H9 (cell line): Measurements from ENCODE around the gene PDIA2. TPM values are rescaled to one million over a fixed set of nuclear protein-coding genes. Genes with fewer than 3 reads are reported as not detected.

Experiments used
- DNase-seq: peaks from one replicate; pipeline ENCODE4 v3.0.0-alpha.2; 2017
- H2AFZ ChIP-seq: one replicate; pipeline ENCODE4 v1.6.1; 2013; ENCODE audit warnings: mild to moderate bottlenecking, low read length, control low read depth, moderate library complexity
- H2AK5ac ChIP-seq: 2 replicates; pipeline ENCODE4 v1.6.1; 2013; ENCODE audit warnings: low read length, control low read depth, mixed read lengths; ENCODE audit not compliant: insufficient read length
- H2BK120ac ChIP-seq: one replicate; pipeline ENCODE4 v1.6.1; 2013; ENCODE audit warnings: low read depth, mild to moderate bottlenecking, low read length, control low read depth, inconsistent platforms; ENCODE audit not compliant: poor library complexity, severe bottlenecking
- H2BK12ac ChIP-seq: 2 replicates; pipeline ENCODE4 v1.6.1; 2013; ENCODE audit warnings: low read length, control low read depth, mixed read lengths, low read depth; ENCODE audit not compliant: insufficient read length
- H2BK15ac ChIP-seq: 2 replicates; pipeline ENCODE4 v1.6.1; 2013; ENCODE audit warnings: low read depth, low read length, control low read depth
- H2BK20ac ChIP-seq: one replicate; pipeline ENCODE4 v1.6.1; 2013; ENCODE audit warnings: low read depth, mild to moderate bottlenecking, low read length, control low read depth, inconsistent platforms; ENCODE audit not compliant: poor library complexity, severe bottlenecking
- H2BK5ac ChIP-seq: 2 replicates; pipeline ENCODE4 v1.6.1; 2013; ENCODE audit warnings: low read length, control low read depth, mixed read lengths; ENCODE audit not compliant: insufficient read length
- H3K14ac ChIP-seq: 2 replicates; pipeline ENCODE4 v1.6.1; 2013; ENCODE audit warnings: low read length, control low read depth; ENCODE audit not compliant: insufficient read depth
- H3K18ac ChIP-seq: 2 replicates; pipeline ENCODE4 v1.6.1; 2013; ENCODE audit warnings: low read depth, mild to moderate bottlenecking, mixed read lengths, low read length, control low read depth; ENCODE audit not compliant: insufficient read length
- H3K23ac ChIP-seq: 2 replicates; pipeline ENCODE4 v1.6.1; 2013; ENCODE audit warnings: low read length, control low read depth, mixed read lengths, low read depth; ENCODE audit not compliant: insufficient read length
- H3K23me2 ChIP-seq: 2 replicates; pipeline ENCODE4 v1.6.1; 2013; ENCODE audit warnings: low read depth, mild to moderate bottlenecking, mixed read lengths, low read length, control low read depth; ENCODE audit not compliant: insufficient read length, poor library complexity, severe bottlenecking
- H3K27ac ChIP-seq: 2 replicates; pipeline ENCODE4 v1.5.1; 2013; ENCODE audit warnings: low read length, control low read depth, mixed read lengths, low read depth; ENCODE audit not compliant: insufficient read length
- H3K27me3 ChIP-seq: 2 replicates; pipeline ENCODE4 v1.6.1; 2013; ENCODE audit warnings: low read length, control low read depth, inconsistent platforms; ENCODE audit not compliant: insufficient read depth
- H3K4ac ChIP-seq: 2 replicates; pipeline ENCODE4 v1.6.1; 2013; ENCODE audit warnings: low read depth, mild to moderate bottlenecking, control low read depth, inconsistent platforms, low read length, moderate library complexity
- H3K4me1 ChIP-seq: 2 replicates; pipeline ENCODE4 v1.6.1; 2013; ENCODE audit warnings: low read length, control low read depth, inconsistent platforms; ENCODE audit not compliant: insufficient read depth
- H3K4me2 ChIP-seq: 2 replicates; pipeline ENCODE4 v1.6.1; 2013; ENCODE audit warnings: low read length, control low read depth, mixed read lengths; ENCODE audit not compliant: insufficient read length, insufficient read depth
- H3K56ac ChIP-seq: 2 replicates; pipeline ENCODE4 v1.6.1; 2013; ENCODE audit warnings: low read depth, mild to moderate bottlenecking, mixed read lengths, low read length, control low read depth; ENCODE audit not compliant: insufficient read length
- H3K79me1 ChIP-seq: 2 replicates; pipeline ENCODE4 v1.6.1; 2013; ENCODE audit warnings: low read depth, mild to moderate bottlenecking, moderate library complexity, low read length, control low read depth, inconsistent platforms; ENCODE audit not compliant: insufficient read depth, poor library complexity, severe bottlenecking
- H3K79me2 ChIP-seq: 2 replicates; pipeline ENCODE4 v1.6.1; 2013; ENCODE audit warnings: low read length, control low read depth, inconsistent platforms; ENCODE audit not compliant: insufficient read depth
- H3K9ac ChIP-seq: 2 replicates; pipeline ENCODE4 v1.6.1; 2013; ENCODE audit warnings: low read length, control low read depth, mixed read lengths; ENCODE audit not compliant: insufficient read length; ENCODE audit errors: extremely low read depth
- H3K9me3 ChIP-seq: one replicate; pipeline ENCODE4 v1.6.1; 2013; ENCODE audit warnings: low read depth, low read length, inconsistent platforms; ENCODE audit not compliant: control insufficient read depth
- H3T11ph ChIP-seq: one replicate; pipeline ENCODE4 v1.6.1; 2013; ENCODE audit warnings: mild to moderate bottlenecking, low read length, control low read depth, inconsistent platforms
- H4K20me1 ChIP-seq: one replicate; pipeline ENCODE4 v1.6.1; 2013; ENCODE audit not compliant: control insufficient read depth, insufficient read length, insufficient read depth
- H4K5ac ChIP-seq: 2 replicates; pipeline ENCODE4 v1.6.1; 2013; ENCODE audit warnings: low read depth, mild to moderate bottlenecking, mixed read lengths, low read length, control low read depth; ENCODE audit not compliant: insufficient read length
- H4K8ac ChIP-seq: replicated peaks from 2 replicates; pipeline ENCODE4 v1.6.1; 2013; ENCODE audit warnings: low read length, control low read depth, mixed read lengths, low read depth; ENCODE audit not compliant: insufficient read length
- H4K91ac ChIP-seq: 2 replicates; pipeline ENCODE4 v1.6.1; 2013; ENCODE audit warnings: low read depth, mild to moderate bottlenecking, moderate library complexity, mixed read lengths, low read length, control low read depth; ENCODE audit not compliant: insufficient read length
- H3K27ac Mint-ChIP-seq, 3 experiments: 2 replicates in 2 of 3; 3 replicates in 1 of 3; pipeline ENCODE4 v1.8.0; 2020 to 2021; ENCODE audit warnings: mixed read lengths in 3 of 3, mild to moderate bottlenecking in 1 of 3, moderate library complexity in 1 of 3
- H3K27me3 Mint-ChIP-seq: 2 replicates; pipeline ENCODE4 v1.8.0; 2021; ENCODE audit warnings: low read depth, mild to moderate bottlenecking, moderate library complexity, mixed read lengths
- H3K36me3 Mint-ChIP-seq, 3 experiments: 2 replicates in 2 of 3; 3 replicates in 1 of 3; pipeline ENCODE4 v1.8.0; 2020 to 2021; ENCODE audit warnings: low read depth in 3 of 3, mixed read lengths in 3 of 3; ENCODE audit not compliant: insufficient read depth in 1 of 3
- H3K4me1 Mint-ChIP-seq, 2 experiments: 2 replicates each; pipeline ENCODE4 v1.8.0; 2020; ENCODE audit warnings: mixed read lengths in 2 of 2
- H3K4me3 Mint-ChIP-seq, 2 experiments: 2 replicates in 1 of 2; 3 replicates in 1 of 2; pipeline ENCODE4 v1.8.0; 2020 to 2021; ENCODE audit warnings: mild to moderate bottlenecking in 2 of 2, mixed read lengths in 2 of 2, moderate library complexity in 1 of 2
- H3K9me3 Mint-ChIP-seq, 2 experiments: 2 replicates in 1 of 2; 3 replicates in 1 of 2; pipeline ENCODE4 v1.8.0; 2020; ENCODE audit warnings: mild to moderate bottlenecking in 2 of 2, mixed read lengths in 2 of 2, moderate library complexity in 1 of 2
- CTCF ChIP-seq: fragments of 200-600 bp; sonication (generic); conservative IDR thresholded peaks from 3 replicates; pipeline ENCODE4 v1.8.0; 2021; ENCODE audit warnings: antibody characterized with exemption, mild to moderate bottlenecking
- WGBS: extraction: QIAGEN DNeasy Blood & Tissue Kit; methylation state at CpG from one replicate; pipeline ENCODE4 v1.1.7; 2013; ENCODE audit warnings: missing lambda C conversion rate, low lambda C conversion rate, mixed read lengths; ENCODE audit not compliant: insufficient read length; ENCODE audit errors: extremely low coverage; 5-methylcytosine and 5-hydroxymethylcytosine counted together
- total RNA-seq: library from RNA; stranded (reverse); gene quantifications from 2 replicates; pipeline ENCODE4 v1.2.1, GENCODE V29; 2021

The PDIA2 gene
- total RNA-seq, 1 experiment from 2014 or later, result 1.4 TPM

GRCh38 chr16:261031-261691 lies 21.8 kb upstream of the PDIA2 start:
- Mint-ChIP-seq H3K9me3 (no peaks in the 10 kb centered on the region), H3K27ac (peak overlapping the region in 1 of 3 experiments; percentile 44; a peak in 1 of 7 replicates), H3K4me3 (no peak overlapping the region), H3K4me1 (no peaks in the 10 kb centered on the region; a peak in 1 of 4 replicates), H3K27me3 (no peaks in the 10 kb centered on the region), H3K36me3 (peaks cover 12 to 53% (median 27%) of the 10 kb centered on the region in 3 experiments; a peak in 6 of 7 replicates)
- H2AK5ac ChIP-seq, result no peak overlapping the region
- no peak for DNase-seq
- no peaks in the 10 kb centered on the region for H3K23me2 ChIP-seq
- H3K18ac ChIP-seq, result no peak overlapping the region
- H3K4me2 ChIP-seq, result no peak overlapping the region
- H3K9ac ChIP-seq, result no peak overlapping the region
- H4K20me1 ChIP-seq, result no peaks in the 10 kb centered on the region
- H3K79me1 ChIP-seq, result no peaks in the 10 kb centered on the region
- H3K9me3 ChIP-seq, result no peaks in the 10 kb centered on the region
- no peak overlapping the region for H2BK5ac ChIP-seq
- no CpG with 5 or more reads among the region's 28 CpGs for WGBS
- no peak for TF ChIP-seq CTCF
- no peak overlapping the region for H2BK120ac ChIP-seq
- no peak overlapping the region for H4K91ac ChIP-seq
- no peak overlapping the region for H3K56ac ChIP-seq
- H3K4ac ChIP-seq, result no peak overlapping the region
- no peaks in the 10 kb centered on the region for H3K4me1 ChIP-seq
- no peak overlapping the region for H2BK12ac ChIP-seq
- no peak overlapping the region for H2BK20ac ChIP-seq
- no peak overlapping the region for H4K8ac ChIP-seq
- no peaks in the 10 kb centered on the region for H3K27me3 ChIP-seq
- no peak overlapping the region for H3T11ph ChIP-seq
- H3K23ac ChIP-seq, result no peak overlapping the region
- no peak overlapping the region for H3K27ac ChIP-seq
- H3K79me2 ChIP-seq, result no peaks in the 10 kb centered on the region
- no peak overlapping the region for H4K5ac ChIP-seq
- H3K14ac ChIP-seq, result no peak overlapping the region
- no peak overlapping the region for H2AFZ ChIP-seq
- no peak overlapping the region for H2BK15ac ChIP-seq
